HCEC 1CT (cell line): ENCODE measurements around the gene CD7.

Source experiments
- DNase-seq: peaks from one replicate; pipeline ENCODE4 v3.0.0-alpha.2; 2017

The CD7 gene

DNA sequence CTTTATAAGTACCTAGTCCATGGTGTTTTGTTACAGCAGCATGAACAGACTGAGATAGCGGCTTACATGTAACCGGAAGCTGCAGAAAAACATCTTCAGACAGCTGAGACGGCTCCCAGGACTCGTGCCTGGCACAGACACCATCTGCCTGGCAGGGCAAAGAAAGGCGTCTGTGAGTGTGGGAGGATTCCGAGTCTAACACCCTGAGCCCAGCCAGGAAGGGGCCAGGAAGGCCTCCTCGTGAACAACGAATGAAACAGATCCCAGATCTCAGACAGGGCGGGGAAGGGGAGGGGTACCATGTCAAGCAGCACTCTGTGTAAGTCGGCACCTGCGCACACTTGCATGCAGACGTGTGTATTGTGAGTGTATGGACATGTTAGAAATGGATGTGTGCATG is 39.6 kb downstream of the CD7 start:
- DNase-seq: no peak

DNA sequence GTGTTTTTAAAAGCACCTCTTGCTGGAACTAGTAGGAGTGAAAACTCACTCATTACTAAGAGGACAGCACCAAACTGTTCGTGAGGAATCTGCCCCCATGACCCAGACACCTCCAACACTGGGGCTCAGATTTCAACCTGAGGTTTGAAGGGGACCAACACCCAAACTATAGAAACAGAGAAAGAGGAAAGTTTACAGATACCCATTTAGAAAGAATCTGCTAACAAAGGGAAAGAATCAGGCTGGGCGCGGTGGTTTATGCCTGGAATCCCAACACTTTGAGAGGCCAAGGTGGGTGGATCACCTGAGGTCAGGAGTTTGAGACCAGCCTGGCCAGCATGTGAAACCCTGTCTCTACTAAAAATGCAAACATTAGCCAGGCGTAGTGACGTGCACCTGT is 40.5 kb downstream of the CD7 start:
- no peak for DNase-seq

DNA sequence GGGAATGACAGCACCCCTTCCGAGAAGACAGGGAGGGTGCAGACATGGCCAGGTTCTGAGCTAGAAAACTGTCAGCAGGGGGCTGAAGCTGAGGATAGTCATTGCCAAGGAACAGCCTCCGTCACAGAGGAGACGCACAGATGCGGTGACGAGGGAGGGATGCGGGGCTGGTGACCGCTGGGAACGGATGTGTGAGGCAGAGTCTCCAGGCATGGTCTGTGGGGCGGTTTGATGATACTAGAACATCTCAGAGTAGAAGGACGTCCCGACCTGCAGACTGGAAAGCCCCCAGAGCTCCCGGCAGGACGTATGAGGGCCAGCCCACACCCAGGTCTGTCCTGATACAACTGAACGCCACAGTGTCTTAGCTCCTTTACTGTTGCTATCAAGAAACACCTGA is 42.1 kb downstream of the CD7 start:
- DNase-seq: no peak

DNA sequence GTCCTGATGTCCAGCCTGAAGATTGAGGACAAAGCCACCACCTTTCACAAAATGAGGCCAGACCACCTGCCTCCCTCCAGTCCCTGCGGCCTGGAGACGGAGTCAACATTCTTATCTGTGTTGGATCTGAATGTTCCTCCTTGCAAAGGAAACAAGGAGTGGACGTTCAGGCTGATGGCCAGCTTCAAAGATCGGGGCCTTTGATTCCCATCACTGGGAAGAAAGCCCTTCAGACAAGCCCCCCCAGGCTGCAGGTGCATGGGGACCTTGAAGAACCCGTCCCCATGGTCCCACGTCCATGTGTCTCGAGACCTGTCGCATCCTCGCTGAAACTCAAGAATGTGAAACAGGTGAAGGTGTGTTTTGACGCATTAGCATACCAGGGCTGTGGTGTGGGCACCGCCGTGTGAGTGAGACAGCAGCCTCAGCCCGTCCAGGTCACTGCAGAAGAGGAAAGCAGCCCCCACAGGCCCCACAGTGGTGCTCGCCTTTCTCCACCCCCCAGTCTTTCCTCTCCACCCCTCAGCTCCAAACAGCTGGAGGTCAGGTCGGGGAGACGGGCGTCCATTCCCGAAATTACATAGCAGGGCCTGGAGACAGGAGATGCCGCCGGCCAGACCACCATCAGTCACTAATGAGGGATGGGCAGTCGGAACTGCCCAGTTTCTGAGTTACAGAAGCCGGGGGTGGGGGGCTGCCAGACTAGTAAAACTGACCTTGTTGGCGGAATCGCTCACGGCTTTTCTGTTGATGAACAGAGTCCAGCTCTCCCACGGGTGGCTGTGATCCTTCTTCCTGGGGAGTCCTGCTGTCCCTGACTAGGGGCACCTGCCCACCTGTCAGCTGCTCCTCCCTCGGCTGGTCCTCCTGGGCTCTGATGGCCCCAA is 43.0 kb downstream of the CD7 start:
- no peak for DNase-seq

DNA sequence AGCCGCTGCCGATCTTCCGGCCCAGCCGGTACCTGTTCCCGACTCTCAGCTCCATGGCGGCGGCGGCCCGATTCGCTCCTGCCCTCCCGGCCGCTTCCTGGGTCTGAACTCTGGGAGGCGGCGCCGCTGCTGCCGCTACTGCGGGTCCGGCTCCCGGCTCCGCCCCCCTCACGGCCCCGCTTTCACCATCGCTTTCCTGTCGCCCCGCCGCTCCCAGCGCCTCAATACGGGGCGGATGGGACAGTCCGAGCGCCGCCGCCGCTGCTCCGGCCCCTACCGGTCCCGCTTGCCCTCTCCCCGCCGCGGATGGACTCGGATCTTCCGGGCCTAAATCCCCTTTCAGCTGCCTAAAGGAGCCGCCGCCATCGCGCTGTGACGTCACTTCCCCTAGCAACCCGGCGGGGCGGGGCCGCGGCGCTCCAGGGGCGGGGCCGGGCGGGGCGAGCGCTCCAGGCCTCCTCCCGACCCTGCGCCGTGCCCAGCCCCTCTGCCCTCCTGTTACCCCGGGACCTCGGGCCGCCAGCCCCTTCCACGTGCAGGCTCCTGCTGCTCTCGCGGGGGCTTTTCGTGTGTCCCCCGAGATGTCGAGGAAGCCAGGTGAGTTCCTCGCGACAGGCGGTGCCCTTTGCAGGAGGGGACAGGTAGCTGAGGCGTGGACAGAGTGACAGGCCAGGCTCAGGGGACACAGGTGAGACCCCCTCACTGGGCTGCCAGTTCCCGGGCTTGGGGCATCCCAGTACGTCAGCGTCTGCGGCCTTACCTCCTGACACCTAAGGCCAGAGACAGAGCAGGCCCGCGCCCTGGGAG is 43.9 kb downstream of the CD7 start, which contains the start of gene CSNK1D:
Gene CSNK1D, minus strand, starts transcription at position 374 of the 807 bp plus-strand sequence. Its CDS starts 319 bp downstream, at position 55.
- DNase-seq: peak; percentile 82

DNA sequence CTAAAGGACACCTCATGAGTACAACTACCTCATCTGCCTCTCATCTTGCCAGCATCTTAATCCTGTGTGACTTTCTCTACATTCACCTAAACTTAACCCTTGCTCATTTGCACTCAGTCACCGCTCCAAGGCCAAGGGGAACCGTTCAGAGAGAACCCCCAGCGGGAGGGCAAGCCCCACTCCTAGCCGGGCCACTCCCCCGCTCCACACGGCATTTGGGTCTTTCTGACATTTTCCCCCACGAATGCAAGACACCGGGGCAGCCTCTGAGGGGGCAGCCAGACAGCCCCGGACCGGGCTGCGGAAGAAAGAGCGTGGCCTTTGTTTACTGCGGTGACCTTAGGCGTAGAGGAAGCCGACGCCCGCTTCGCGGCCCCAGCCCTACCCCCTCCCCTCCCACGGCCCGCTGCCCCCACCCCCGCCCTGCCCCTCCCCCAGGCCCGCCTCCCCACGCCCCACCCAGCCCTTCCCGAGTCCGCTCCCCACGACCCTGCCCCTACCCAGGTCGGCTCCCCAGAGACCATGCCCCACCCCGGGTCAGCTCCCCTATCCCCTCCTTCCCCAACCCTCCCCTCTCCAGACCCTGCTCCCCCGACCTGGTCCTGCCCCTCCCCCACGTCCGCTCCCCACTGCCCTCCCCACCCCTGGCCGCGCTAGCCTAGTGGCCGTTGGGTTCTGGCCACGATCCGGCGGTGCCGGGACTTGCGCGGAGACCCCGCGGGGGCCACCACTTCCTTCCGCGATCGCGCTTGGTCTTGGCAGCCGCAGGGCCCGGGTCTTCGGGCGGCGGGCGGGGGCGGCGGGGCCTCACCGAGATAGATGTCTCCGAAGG is 44.7 kb downstream of the CD7 start:
- DNase-seq: no peak

DNA sequence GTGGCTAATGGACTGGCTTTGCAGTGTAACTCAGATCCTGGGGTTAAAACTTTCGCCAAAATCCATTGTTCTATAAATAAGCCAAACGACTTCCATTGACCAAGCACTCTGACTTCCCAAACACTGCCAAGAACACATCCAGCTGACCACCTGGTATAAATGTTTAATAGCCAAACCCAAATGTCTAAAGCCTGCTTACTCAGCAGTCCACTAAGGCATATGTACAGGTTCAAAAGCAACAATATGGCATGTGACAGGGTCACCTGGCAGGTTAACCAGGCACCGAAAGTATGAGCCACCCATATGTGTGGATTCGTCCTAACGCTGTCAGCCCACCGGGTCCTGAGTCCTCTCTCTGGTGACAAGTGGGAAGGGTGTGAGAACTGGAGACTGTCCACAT is 46.0 kb downstream of the CD7 start:
- no peak for DNase-seq

DNA sequence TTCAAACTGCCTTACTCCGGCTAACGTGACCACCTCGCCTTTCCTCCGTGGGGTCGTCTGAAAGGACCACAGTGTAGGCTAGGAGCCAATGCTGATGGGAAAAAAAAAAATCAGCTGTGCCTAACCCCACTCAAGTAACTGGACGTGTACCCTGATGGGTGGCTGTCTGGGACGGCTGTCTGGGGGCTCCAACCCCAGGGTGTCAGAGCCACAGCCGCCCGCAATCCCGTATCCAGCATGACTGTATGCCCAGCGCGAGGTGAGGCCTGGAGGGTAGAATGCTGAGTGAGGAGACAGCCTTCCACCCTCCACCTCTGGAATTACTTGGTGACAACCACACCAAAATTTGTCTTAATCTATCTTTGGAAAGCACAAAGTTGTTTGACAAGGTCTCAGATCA is 46.8 kb downstream of the CD7 start:
- no peak for DNase-seq

DNA sequence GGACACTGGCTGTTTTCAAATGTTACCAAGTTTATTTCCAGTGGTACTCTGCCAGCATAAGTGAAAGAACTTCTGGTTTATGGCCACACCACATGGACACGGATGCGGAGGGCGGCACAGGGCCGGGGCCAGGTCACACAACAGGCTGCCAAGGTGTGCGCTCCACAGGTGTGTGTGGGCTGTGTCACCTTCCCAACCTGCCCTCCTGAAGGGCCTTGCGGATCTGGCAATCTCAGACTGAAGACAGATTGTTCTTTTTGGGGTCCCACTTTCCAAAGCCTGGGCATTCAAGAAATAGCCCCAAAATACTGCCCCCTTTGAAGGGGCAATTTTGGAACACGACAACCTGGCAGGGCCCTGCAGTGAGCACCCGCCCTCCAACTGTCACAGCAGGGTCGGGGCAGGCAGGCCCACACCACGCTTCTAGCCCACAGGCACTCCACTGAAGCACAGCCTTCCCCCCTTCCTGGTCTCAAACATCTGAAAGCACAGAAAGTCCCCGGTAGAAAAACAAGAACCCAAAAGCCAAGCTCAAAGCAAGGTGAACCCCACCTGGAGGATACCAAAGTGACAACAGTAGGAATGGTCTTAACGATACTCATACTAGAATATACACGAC is 47.4 kb downstream of the CD7 start:
- no peak for DNase-seq

DNA sequence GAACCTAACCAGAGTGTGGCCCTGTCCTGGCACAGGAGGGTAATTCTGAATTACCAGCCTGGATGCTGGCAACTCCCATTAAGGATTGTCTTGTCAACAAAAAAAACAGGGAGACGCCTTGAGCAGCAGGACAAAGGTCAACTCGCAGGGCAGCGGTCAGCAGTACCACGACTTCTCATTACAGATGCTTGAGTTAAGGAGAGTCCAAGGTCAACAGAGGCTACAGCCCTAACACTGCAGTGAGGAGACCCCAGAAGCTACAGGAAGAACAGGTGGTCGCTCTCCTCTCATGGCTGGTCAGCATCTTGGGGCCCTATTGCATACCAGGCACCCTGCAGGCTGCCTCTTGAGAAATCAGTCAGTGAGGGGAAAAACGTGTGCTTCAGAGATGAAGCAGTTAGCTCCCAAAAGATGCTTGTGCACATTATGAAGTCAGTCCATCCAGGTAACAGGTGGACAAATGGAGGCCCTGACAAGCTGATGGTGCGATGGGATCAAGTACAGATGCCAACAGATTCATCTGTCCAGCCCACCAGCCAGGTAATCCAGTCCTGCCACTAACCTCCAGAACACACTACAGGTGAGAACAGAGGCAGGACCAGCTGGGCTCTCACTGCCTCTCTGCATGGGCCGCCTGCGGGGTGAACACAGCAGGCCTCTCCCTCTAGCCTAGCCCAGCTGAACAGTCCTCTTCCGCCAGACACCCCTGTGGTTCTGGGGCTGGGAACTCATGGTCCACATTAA is 48.1 kb downstream of the CD7 start:
- DNase-seq: no peak

DNA sequence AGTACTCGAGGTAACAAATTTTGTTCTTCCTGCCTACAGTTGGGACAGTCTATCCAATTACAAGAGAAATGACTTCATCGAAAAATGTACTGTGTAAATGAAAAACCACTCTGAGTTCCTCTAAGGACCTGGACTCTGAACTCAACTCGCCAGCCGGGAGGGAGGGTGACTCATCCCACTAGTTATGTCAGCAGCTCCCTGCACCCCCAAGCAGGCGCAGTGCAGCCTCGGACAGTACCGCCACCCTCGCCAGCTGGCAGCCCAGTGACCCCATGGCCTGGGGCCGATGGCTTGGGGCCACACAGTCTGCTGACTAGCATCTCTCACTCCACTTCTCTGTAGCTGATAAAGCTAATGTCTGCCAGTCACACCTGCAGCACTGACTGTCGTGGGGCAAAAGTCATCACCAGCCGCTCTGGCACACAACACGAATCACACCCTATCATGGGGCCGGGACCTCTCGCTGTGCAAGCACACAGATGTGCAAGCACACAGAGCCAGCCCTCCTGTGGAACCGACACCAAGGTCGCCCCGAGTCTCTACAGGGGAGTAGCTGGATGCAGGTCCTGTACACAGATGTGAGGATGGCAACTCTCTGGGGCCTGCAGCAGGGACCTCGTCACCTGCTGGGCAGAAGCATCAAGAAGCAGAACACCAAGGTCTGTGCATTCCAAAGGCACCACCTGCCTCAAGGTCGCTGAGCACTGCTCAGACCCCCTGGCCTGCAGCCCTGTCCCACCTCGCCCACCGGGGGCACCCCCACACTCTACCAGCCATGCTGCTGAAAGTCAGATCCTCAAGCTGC is 49.6 kb downstream of the CD7 start:
- peak; percentile 95 for DNase-seq

DNA sequence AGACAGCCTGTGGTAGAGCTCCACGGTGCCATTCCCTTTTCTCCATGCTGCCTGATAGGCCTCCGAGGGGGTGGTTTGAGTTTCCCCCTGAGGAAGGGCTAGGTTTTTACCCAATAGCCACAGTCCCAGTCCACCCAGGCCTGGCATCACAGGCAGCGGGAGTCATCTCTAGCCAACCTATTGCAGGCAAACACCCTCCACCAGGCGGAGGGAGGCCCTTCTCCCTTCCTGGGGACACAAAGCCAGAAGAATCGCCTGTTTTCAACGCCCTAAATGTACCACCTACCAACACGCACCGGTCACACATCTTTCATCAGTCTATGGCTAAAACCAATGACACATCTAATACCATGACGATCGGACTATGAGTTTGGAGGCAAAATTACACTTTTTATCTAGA is 51.3 kb downstream of the CD7 start:
- no peak for DNase-seq
